AG04449 (cell line): ENCODE results near the gene ABLIM2.

Source experiments
- CTCF ChIA-PET: fragments of 350-600 bp; formaldehyde crosslinking; extraction: SDS; loops from one replicate; lab custom pipeline; 2021; ENCODE audit warnings: antibody characterized with exemption; lab: Yijun Ruan, JAX
- POLR2A ChIA-PET: fragments of 400-600, 350-600 bp; formaldehyde crosslinking; extraction: SDS; loops from one replicate; lab custom pipeline; 2020; ENCODE audit warnings: antibody characterized with exemption, inconsistent platforms; lab: Yijun Ruan, JAX
- DNase-seq: peaks from one replicate; pipeline ENCODE4 v3.0.0-alpha.2; 2010; ENCODE audit warnings: low read depth, low spot score
- H3K4me3 ChIP-seq: 2 replicates; pipeline ENCODE4 v1.5.1; 2011; ENCODE audit warnings: low read depth, mild to moderate bottlenecking, control low read depth, low read length
- CTCF ChIP-seq: IDR thresholded peaks from one replicate; pipeline ENCODE4 v1.5.1; 2011; ENCODE audit warnings: mild to moderate bottlenecking, moderate library complexity, low read length, control low read depth, inconsistent platforms; ENCODE audit not compliant: insufficient read depth; ENCODE audit errors: missing control alignments

Gene ABLIM2

GRCh38 chr4:8002525-8003309, 155.9 kb downstream of the ABLIM2 start:
- no peak for DNase-seq
- POLR2A ChIA-PET: no interaction called here
- no peak overlapping the region for H3K4me3 ChIP-seq
- CTCF ChIA-PET: interaction anchor here (0.6 to 1.2 kb wide), 2 partner anchors 15 to 377 kb away, joined by 3 read pairs; no protein-coding TSS in a partner anchor
- no peak for TF ChIP-seq CTCF

GRCh38 chr4:8001564-8002355, 156.9 kb downstream of the ABLIM2 start:
- POLR2A ChIA-PET: no interaction called here
- no peak for DNase-seq
- CTCF ChIA-PET: interaction anchor here (1.2 kb wide), 1 partner anchor 15 kb away, joined by 3 read pairs; no protein-coding TSS in a partner anchor
- no peak overlapping the region for H3K4me3 ChIP-seq
- TF ChIP-seq CTCF: no peak

- no peak for TF ChIP-seq CTCF
- CTCF ChIA-PET: no interaction called here
- POLR2A ChIA-PET: no interaction called here
Measured at GRCh38 chr4:8000721-8001491, 157.7 kb downstream of the ABLIM2 start.

GRCh38 chr4:8000247-8000646, 158.4 kb downstream of the ABLIM2 start:
- no peak overlapping the region for H3K4me3 ChIP-seq
- ChIA-PET CTCF (interaction anchor here (0.6 kb wide), 1 partner anchor 280 kb away, joined by 3 read pairs; no protein-coding TSS in a partner anchor), POLR2A (no interaction called here)
- TF ChIP-seq CTCF: no peak
- no peak for DNase-seq

More at GRCh38 chr4:8000721-8001491, 157.7 kb downstream of the ABLIM2 start:
- DNase-seq: no peak
- no peak overlapping the region for H3K4me3 ChIP-seq

DNA sequence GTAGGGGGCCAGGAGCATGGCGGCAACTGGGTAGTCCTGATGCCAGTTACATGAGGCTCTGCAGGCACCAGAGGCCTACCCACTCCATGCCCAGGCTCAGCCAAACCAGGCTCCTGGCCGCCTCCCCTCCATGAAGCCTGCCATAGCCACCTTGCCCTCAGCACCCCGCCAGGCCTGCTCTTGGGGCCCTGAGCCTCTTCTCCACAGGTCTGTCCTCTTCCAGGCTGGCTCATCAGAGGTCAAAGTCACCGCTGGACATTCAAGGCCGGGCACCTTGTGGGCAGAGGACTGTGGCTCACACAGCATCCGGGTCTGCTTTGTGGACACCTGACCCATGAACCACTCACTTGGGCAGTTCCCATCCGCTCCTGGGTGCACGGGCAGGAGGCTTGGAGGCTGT, 158.9 kb downstream of the ABLIM2 start:
- no peak overlapping the region for H3K4me3 ChIP-seq
- no peak for DNase-seq
- ChIA-PET POLR2A (no interaction called here), CTCF (interaction anchor here (0.6 to 1.0 kb wide), 2 partner anchors 12 to 280 kb away, joined by 3 to 7 read pairs; no protein-coding TSS in a partner anchor)
- no peak for TF ChIP-seq CTCF
